Adrenal gland (tissue), 12 donors: ENCODE measurements around the gene ANK3. TPM values are rescaled to one million over a fixed set of nuclear protein-coding genes. Genes with fewer than 3 reads are reported as not detected.

Experiments
- DNase-seq, 7 donors: peaks; one replicate each; pipeline ENCODE4 v3.0.0-alpha.2; 2019 to 2020
- H3K27ac ChIP-seq, 5 donors: fragments of 200-600 bp; sonication (generic) in 4 of 5; 1 replicate in 3 of 5; 2 replicates in 2 of 5; pipeline versions ENCODE4 v1.5.1 to v1.8.0; 2016 to 2020; ENCODE audit warnings: mild to moderate bottlenecking in 1 of 5
- H3K27me3 ChIP-seq: fragments of 200-600 bp; 2 replicates; pipeline ENCODE4 v1.8.0; 2021
- H3K36me3 ChIP-seq, 2 donors: fragments of 200-600 bp; replicated peaks in 1 of 2; 1 replicate in 1 of 2; 2 replicates in 1 of 2; pipeline versions ENCODE4 v1.5.1 to v1.8.0; 2018 to 2022
- H3K4me1 ChIP-seq, 2 donors: fragments of 200-600 bp; replicated peaks in 1 of 2; 1 replicate in 1 of 2; 2 replicates in 1 of 2; pipeline versions ENCODE4 v1.5.1 to v1.8.0; 2018 to 2021
- H3K4me3 ChIP-seq, 4 donors: fragments of 200-600 bp; sonication (generic) in 3 of 4; one replicate each; pipeline ENCODE4 v1.5.1; 2016 to 2018
- H3K9me3 ChIP-seq, 3 donors: fragments of 200-600 bp; sonication (generic) in 1 of 3; replicated peaks in 1 of 3; 1 replicate in 2 of 3; 2 replicates in 1 of 3; pipeline versions ENCODE4 v1.5.1 to v1.8.0; 2016 to 2021
- POLR2A ChIP-seq, 2 donors: fragments of 450-650 bp; IDR thresholded peaks; one replicate each; pipeline ENCODE4 v1.6.1; 2017; ENCODE audit warnings: antibody characterized with exemption in 2 of 2, mild to moderate bottlenecking in 2 of 2, moderate library complexity in 1 of 2
- WGBS, 4 donors: extraction: QIAGEN DNeasy Blood & Tissue Kit in 2 of 4; methylation state at CpG; one replicate each; pipeline versions ENCODE4 v1.1.5 to v1.1.7; 2013 to 2017; 5-methylcytosine and 5-hydroxymethylcytosine counted together
- intact Hi-C, 2 donors: fragments of 100-400 bp; cut with DNase I; formaldehyde crosslinking; loops; one replicate each; pipeline versions ENCODE4 v1.14.1 to v1.15.0; 2022 to 2023
- polyA plus RNA-seq, 3 donors: library from polyadenylated mRNA; stranded (reverse); fragments of 200-250 nt in 2 of 3; fragments of 350-450 nt in 1 of 3; fragmentation: Illumina TruSeq in 1 of 3; extraction: RNeasy Lipid Tissue Mini Kit (QIAGEN cat#74804) in 1 of 3; gene quantifications; one replicate each; pipeline ENCODE4 v1.2.3, GENCODE V29; 2013 to 2014
- total RNA-seq, 9 donors: library from RNA; depleted of rRNA in 4 of 9; stranded (reverse); fragments of >200 nt in 4 of 9; fragments of 120-200 nt in 1 of 9; fragmentation: NEBNext Ultra II Directional in 1 of 9; extraction: Animal tissue kit (Norgen Biotek cat#: 25700) in 1 of 9; gene quantifications; one replicate each; pipeline versions ENCODE4 v1.1.0 to v1.2.4, GENCODE V29; 2013 to 2023
- TF ChIP-seq, protein P1 (sequence below), 6 experiments: fragments of 450-650 bp in 4 of 6; fragments of 200-600 bp in 2 of 6; sonication (generic) in 1 of 6; IDR thresholded peaks; 1 replicate in 5 of 6; 2 replicates in 1 of 6; pipeline versions ENCODE4 v1.5.1 to v1.8.0; 2016 to 2021; ENCODE audit warnings: antibody characterized with exemption in 6 of 6, mild to moderate bottlenecking in 2 of 6, moderate library complexity in 1 of 6
- donor health status: healthy with polysubstance abuse.
- donor health status: Bipolar disorder and iron deficiency.
- donor health status: DM: yes; HTN: yes; CAD: no.
- donor health status: DM: no; HTN: no; CAD: no.
- donor health status: DM: no; HTN: no; CAD: no.
- donor health status: DM: yes; HTN: yes; CAD: no.

ANK3 gene
- total and polyA plus RNA-seq, 12 donors, result 2.6 to 48.1 (median 15.2) TPM

DNA sequence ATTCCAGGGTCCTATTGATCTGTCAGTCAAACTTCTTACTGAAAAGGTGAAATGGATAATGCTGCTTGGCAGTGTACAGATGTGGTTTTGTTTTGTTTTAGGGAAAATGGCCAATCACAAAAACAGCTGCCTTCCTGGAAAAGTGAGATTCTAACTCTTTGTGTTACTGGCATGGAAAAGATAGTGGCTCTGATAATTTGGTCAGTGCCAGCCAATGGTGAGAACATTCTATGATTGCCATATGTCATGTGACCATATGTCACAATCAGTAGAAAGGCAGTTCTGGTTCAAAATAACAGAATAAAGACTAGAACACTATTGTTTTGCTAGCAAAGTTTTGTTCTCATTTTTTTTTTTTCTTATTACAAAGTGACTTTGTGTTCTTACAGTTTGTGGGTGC is 344.1 kb downstream of the ANK3 start:
- no peaks in the 10 kb centered on the region for H3K27me3 ChIP-seq
- H3K9me3 ChIP-seq, result no peaks in the 10 kb centered on the region
- TF ChIP-seq POLR2A (IDR thresholded peaks at IDR 0.05), result no peak
- TF ChIP-seq, protein P1, sequence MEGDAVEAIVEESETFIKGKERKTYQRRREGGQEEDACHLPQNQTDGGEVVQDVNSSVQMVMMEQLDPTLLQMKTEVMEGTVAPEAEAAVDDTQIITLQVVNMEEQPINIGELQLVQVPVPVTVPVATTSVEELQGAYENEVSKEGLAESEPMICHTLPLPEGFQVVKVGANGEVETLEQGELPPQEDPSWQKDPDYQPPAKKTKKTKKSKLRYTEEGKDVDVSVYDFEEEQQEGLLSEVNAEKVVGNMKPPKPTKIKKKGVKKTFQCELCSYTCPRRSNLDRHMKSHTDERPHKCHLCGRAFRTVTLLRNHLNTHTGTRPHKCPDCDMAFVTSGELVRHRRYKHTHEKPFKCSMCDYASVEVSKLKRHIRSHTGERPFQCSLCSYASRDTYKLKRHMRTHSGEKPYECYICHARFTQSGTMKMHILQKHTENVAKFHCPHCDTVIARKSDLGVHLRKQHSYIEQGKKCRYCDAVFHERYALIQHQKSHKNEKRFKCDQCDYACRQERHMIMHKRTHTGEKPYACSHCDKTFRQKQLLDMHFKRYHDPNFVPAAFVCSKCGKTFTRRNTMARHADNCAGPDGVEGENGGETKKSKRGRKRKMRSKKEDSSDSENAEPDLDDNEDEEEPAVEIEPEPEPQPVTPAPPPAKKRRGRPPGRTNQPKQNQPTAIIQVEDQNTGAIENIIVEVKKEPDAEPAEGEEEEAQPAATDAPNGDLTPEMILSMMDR (IDR thresholded peaks at IDR 0.05), result no peak
- no peak overlapping the region for H3K27ac ChIP-seq
- no peak for DNase-seq
- no peak overlapping the region for H3K4me3 ChIP-seq
- no peaks in the 10 kb centered on the region for H3K4me1 ChIP-seq
- intact Hi-C loops, result no loop called here
- no peaks in the 10 kb centered on the region for H3K36me3 ChIP-seq

DNA sequence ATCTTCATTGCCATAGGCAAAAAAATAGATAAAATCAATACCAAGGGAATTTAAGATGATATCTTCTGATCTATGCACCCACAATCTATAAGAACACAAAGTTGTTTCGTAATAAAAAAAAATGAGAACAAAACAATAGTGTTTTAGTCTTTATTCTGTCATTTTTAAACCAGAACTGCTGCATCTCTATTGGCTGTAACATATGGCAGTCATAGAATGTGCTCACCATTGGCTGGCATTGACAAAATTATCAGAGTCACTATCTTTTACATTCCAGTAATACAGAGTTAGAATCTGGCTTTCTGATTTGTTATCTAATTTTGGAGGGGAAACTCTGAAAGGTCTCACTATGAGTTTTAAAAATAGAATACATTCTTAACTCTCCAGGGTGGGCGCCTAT is 344.7 kb downstream of the ANK3 start:
- Histone ChIP-seq H3K9me3 (no peaks in the 10 kb centered on the region), H3K4me3 (no peak overlapping the region), H3K27ac (no peak overlapping the region), H3K27me3 (no peaks in the 10 kb centered on the region), H3K36me3 (no peaks in the 10 kb centered on the region), H3K4me1 (no peaks in the 10 kb centered on the region)
- no peak for TF ChIP-seq POLR2A (IDR thresholded peaks at IDR 0.05)
- TF ChIP-seq, protein P1 (IDR thresholded peaks at IDR 0.05), result no peak
- no peak for DNase-seq
- intact Hi-C loops, result no loop called here
- WGBS, 4 donors, result 80 to 96% (median 83%) methylated on average over 2 of the region's 2 CpGs

DNA sequence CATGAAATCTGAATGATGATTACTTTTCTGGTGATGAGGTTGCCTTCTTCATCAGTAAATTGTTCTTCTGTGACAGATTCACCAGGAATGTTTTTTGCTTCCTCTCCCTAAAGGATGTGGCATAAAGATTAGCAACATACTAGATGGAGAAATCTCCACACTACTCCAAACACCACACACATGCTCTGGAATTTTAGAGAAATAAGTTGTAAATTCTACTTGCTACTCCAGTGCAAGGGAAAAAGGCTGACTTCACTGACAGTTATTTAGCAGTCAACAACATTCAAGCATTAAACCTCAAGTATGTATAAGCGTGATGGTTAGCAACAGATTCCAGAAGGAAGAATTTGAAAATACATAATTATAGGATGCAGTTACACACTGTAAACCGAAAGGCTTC is 345.4 kb downstream of the ANK3 start:
- DNase-seq, result no peak
- Histone ChIP-seq H3K4me3 (no peak overlapping the region), H3K36me3 (no peaks in the 10 kb centered on the region), H3K9me3 (no peaks in the 10 kb centered on the region), H3K27ac (no peak overlapping the region), H3K4me1 (no peaks in the 10 kb centered on the region), H3K27me3 (no peaks in the 10 kb centered on the region)
- intact Hi-C loops, result no loop called here
- 86 to 91% (median 88%) methylated on average over 2 of the region's 2 CpGs for WGBS, 4 donors
- no peak for TF ChIP-seq POLR2A (IDR thresholded peaks at IDR 0.05)
- TF ChIP-seq, protein P1 (IDR thresholded peaks at IDR 0.05), result no peak

DNA sequence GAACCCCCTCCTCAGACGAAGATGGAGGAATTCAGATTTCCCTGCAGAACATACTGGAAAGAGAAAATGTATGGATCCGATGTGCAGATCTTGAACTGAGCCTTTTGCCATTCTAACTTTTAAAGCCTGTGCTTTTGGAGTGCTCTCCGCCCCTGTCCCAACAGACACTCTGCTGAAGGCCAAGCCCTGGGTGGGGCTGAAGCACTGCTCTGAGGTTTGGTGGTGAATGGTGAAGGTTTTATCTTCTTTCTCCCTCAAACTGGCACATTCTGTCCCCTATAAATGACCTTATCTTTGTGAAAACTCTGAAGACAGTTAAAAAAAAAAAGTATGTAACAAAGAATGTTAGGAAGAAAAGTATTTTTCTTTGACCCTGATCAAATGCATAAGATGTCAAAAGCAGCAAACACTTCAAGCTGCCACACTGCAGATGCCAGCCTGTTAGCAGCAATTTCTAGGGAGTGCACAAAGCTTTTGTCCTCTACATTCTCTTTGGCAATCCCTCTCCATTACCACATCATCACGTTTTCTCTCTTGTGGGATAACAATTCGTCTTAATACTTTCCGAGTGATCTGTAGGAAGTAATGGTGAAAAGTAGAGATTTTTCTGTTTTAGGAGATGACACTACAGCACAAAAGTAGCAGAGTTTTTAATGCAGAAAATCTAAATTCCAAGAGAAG is 346.0 kb downstream of the ANK3 start:
- 72 to 78% (median 75%) methylated on average over 6 of the region's 6 CpGs for WGBS, 4 donors
- Histone ChIP-seq H3K9me3 (no peaks in the 10 kb centered on the region), H3K4me1 (no peaks in the 10 kb centered on the region), H3K27me3 (no peaks in the 10 kb centered on the region), H3K27ac (no peak overlapping the region), H3K36me3 (no peaks in the 10 kb centered on the region), H3K4me3 (no peak overlapping the region)
- intact Hi-C loops, result no loop called here
- TF ChIP-seq, protein P1 (IDR thresholded peaks at IDR 0.05), result no peak
- TF ChIP-seq POLR2A (IDR thresholded peaks at IDR 0.05), result no peak
- DNase-seq, result no peak
